Stimulated activated CD8-positive, alpha-beta memory T cell treated with anti-CD3 and anti-CD28 coated beads, Interleukin-7, amount 100 ng/mL, for 24 hours (primary cell): ENCODE results near the gene IL1RAPL1.

Experiments used
- DNase-seq: peaks from one replicate; pipeline ENCODE4 v3.0.0-alpha.2; 2020; ENCODE audit warnings: low read depth

IL1RAPL1 gene

DNA sequence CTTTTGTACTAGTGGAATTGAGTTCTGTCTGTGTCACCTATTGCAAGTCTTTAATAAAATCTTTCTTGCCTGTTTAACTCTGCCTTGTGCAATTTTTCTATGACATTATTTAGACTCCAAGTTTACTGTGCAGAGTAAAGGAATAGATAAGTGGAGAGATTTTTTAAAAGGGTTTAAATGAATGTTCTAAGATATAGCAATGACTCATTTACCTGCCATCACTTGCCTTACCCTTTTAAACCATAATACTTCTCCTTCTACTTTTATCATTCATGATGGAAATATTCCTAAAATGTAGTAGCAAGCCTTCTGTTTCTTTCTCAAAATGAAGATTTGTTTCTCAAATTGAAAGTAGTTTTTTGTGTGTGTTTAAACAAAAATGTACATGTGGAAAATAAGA, 845.3 kb downstream of the IL1RAPL1 start:
- DNase-seq, result no peak

DNA sequence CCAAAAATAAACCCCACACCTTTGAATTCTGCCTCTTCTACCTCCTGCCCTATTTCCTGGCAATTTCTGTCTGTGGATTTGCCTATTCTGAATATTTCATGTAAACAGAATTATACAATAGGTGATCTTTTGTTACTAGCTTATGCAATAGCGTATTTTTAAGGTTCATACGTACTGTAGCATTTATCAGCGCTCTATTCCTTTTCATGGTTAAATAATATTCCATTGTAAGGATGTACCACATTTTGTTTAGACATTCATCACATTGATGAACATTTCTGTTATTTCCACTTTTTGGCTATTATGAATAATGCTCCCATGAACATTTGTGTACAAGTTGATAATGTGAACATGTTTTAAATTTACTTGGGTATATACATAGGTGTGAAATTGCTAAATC, 847.7 kb downstream of the IL1RAPL1 start:
- no peak for DNase-seq

DNA sequence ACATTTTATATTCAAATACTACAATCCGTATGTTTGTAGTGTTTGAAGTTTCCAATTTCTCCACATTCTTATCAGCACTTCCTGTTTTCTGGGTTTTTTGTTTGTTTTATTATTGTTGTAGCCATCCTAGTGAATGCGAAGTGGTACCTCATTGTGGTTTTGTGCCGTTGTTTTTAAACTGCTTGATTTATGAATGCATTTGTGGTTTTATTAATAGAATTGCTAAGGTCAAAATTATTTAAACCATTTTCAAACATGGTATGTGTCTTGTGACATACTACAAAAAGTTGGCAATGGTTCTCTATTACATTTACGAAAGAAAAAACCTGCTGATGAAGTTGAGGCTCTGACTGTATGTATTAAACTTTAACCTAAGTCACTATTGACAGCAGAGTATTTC, 848.1 kb downstream of the IL1RAPL1 start:
- DNase-seq, result no peak

DNA sequence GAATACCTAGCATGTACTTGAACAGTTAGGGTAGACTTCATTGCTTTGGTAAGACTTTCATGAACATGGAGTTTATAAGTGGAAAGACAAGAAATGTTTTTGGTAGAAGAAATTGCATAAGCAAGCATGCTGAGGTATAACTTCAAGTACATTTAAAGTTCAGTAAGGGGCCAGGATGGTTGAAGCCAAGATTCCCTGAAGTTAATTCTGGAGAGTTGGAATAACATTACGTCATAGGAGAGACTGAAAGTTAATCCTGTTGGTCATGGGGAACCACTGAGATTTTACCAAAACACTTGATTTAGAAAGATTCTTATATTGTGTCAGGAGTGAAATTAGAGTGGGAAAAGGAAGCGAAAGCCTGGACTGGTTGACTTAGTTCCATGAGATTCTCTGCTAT, 860.6 kb downstream of the IL1RAPL1 start:
- no peak for DNase-seq

DNA sequence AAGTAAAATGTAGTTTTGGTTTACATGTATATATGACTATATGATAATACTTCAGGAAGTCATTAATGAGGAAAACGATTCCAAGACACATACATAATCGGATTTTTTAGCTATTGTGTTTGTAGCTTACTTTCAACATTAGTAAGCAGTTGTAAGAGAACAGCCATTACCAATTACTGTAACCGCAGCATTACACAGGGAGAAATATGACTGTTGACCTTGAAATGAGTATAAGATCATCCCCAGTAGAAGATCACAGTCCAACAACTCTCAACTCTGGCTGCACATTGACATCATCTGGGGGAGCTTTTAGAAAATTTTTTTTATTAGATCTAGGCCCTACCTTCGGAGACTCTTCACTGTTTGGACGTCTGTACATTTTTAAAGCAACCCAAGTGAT, 866.1 kb downstream of the IL1RAPL1 start:
- DNase-seq, result no peak

DNA sequence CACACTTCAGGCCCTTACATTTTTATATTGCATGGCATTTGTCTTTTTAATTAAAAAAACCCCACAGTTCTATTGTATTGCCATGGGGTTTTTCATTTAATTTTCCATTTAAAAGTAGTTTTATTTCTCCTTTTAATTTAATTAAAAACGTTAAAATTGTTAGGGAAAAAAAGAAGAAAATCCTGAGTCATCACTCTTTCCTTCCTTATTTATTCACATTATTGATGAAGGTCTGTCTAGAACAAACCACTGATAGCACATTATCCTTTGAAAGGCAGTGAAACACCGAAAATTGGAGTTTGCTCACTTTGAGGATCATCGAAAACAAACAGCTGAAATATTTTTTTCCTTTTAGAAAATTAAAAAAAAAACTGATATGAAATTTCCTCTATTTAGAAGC, 868.5 kb downstream of the IL1RAPL1 start:
- DNase-seq, result no peak

DNA sequence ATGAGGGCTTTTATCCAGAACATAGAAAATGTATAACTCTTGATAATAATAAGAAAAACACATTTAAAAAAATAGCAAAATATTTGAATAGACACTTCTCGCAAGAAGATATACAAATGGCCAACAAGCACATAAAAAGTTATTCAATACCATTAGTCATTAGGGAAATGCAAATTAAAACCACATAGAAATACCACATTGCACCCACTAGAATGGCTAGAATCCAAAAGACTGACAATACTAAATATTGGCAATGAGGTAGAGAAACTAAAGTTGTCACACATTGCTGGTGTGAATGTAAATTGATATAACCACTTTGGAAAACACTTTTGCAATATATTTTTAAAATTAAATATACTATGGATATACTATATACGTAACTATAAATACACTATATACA, 873.8 kb downstream of the IL1RAPL1 start:
- no peak for DNase-seq

DNA sequence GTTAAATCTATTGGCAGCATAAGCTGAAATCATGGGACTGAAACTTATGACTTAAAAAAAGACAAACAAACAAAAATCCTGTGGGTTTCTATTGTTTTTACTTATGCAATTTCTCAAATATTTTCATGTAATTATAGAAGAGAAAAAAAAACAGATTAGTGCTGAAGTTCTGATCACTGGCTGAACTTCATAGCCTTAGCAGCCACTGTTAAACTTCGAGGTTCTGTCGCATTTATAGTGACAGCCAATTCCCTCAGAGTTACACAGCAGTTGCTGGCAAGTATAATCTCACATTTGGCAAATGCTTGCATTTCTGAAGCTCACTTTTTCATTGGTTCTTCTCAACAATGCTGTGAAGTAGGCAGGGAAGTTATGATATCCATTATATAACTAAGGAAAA, 879.2 kb downstream of the IL1RAPL1 start:
- DNase-seq, result no peak

DNA sequence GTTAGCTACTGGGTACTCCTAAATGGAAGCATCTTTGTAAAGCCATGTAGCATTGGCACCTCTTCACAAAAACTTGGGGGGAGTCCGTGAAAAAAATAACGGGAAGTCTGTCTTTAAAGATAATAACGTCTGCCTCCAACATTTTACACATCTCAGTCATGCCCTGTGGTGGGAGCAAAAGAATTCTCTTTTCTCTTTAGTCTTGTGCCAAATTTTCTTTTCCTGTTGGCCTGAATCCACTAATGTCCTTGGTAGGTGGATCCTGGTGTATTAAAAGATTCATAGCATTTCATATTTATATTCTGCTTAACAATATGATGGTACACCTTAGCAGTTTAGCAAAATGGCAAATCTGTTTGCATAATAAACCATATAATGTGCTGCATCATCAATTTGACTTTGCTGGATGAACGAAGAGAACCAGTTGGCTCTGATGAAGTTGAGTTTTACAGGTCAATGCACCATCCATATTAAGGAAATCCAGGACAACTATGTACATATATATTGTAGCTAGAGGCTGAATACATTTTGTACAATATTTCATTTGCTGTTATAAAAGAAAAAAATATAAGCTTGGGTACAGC, 881.8 kb downstream of the IL1RAPL1 start:
- no peak for DNase-seq

DNA sequence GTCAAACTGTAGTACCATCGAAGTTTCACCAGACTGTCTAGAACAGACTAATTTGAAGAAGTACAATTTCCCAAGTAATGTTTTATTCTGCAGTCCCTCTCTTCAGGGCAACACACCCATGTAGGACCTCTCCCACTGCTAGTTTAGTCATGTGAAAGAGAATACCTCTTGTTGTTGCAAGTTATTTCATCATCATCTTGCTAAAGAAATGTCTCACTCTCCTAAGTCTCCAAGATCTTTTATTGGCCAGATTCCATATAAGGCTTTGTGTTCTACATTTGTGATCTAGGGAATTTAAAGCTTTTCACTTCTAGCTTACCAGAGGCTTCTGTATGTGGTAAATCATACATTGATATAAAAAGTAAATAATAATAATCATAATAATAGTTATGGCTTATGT, 882.8 kb downstream of the IL1RAPL1 start:
- no peak for DNase-seq

DNA sequence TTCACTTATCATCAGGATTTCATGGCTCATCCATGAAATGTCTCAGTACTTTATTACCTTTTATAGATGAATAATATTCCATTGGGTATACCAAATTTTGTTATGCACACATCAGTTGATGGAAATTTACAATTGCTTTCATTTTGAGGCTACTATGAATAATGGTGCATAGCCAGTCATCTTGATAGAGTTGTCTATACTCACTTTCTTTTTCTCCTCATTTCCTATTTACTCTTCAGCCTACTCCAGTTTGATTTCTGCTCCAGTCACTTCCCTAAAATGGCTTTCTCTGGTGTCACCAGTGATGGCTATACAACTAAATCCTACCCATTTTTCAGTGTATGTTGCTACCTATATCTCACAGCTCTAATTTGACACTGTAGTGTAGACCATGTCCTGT, 884.6 kb downstream of the IL1RAPL1 start:
- DNase-seq, result no peak

DNA sequence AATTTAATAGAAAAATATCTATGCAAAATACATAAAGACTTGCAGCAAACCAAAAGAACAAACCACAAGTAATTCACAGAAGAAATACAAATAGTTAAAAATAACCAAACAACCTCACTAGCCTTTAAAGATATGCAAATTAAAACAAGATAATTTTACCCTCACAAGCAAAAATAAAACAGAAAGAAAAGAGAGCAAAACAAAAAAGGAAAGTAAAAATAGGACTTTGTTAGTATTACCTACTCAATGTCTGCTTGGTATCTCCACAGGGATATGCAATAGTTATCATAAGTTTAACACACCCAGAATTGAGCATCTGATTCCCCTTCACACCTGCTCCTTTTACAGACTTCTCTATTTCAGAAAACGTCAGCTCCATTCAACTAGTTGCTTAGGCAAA, 890.6 kb downstream of the IL1RAPL1 start:
- DNase-seq, result no peak

DNA sequence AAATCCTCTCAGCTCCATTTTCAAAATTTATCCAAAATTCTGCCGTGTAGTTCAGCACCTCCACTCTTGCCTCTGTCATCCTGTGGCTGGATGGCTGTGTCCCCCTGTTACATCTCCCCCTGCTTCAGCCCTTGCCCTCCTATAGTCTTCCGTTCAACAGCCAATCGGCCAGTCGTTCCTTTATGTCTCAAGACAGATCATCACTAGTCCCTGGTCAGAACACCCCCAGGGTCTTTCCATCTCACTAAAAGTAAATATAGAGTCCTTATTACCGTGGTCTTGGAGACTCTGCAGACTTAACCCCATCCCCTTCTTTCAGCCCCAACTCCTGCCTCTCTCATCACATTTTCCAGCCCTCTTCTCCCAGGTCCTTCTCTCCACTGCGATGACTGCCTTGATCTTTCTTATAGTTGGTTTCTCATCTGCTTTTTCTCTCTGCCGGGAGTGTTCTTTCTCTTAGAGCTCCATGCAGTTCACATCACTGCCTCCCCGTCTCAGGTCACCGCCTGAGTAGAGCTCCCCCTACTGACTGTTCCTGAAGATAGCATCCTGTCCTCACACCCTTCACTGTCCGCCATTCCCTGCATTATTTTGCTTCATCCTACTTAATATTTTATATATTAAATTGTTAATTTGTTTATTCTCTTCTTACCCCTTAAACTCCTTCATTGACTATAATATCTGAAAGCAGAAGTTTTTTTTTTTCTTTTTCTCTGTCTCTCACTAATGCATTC, 891.3 kb downstream of the IL1RAPL1 start:
- no peak for DNase-seq

DNA sequence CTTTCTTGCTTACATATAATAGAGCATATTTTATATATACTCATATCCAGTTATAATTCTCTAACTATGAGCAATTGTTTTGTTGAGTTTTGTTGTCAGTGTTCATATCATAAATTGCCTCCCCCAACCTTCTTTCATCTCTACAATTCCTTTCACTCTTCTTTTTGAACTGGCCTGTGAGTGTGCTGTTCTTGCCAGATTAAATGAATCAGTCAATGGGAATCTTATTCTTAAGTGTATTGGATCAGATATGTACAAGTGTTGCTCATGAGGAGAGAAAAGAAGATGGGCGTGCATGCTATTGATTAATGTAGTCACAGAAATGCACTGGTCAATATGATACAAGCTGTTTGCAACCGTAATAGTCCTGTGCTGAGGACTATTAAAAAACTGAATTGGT, 900.0 kb downstream of the IL1RAPL1 start:
- DNase-seq, result no peak

DNA sequence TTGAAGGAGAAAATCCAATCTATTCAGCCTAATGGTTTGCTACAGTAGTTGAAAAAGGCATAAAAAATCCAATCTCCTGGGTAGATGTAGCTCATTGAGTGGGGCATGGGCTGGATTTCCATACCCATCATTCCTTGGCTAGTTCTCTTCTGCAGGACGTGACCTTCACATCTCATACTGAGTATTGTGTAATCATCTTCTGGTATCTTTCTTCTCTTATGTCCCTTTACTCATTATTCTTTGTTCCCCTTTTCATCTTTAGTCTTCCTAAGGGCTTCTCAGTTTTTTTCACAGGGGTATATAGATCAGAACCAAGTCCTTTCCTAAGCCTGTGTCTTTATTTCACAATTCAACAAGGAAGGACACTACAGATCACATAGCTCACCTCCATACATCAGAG, 900.5 kb downstream of the IL1RAPL1 start:
- no peak for DNase-seq

DNA sequence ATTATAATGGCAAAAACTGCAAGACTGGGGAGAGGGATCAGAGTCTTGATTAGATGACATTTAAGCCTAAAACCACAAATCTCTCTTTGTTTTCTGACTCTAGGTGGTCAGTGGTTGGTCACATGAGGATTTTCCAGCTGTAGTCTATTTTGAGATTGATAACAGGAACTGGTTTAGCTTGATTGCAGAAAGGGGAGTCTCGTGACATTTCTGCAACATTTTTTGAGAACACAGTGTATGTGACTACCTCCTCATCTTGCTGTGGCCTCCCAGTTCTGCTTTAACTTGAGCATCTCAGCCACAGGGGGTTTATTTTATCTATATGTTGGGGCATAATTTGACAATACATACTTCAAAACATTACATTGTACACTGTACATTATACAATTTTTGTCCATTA, 901.7 kb downstream of the IL1RAPL1 start:
- no peak for DNase-seq

DNA sequence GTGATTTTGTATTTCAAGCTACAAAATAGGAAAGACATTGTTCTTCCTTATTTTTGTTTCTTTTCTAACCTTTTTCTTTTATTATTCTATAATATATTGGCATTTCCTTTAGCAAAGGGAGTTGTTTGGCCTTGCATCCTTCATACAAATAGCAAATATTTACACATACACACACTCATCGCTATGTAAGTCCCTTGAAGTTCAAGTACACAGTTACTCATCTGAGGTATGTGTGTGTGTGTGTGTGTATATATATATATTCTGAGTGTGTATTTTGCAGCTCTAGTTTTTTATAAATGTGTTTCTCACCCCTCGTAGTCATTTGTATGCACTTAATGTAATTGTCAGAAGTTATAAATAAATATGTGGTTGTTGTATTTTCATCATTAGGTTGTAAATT, 903.4 kb downstream of the IL1RAPL1 start:
- DNase-seq, result no peak

DNA sequence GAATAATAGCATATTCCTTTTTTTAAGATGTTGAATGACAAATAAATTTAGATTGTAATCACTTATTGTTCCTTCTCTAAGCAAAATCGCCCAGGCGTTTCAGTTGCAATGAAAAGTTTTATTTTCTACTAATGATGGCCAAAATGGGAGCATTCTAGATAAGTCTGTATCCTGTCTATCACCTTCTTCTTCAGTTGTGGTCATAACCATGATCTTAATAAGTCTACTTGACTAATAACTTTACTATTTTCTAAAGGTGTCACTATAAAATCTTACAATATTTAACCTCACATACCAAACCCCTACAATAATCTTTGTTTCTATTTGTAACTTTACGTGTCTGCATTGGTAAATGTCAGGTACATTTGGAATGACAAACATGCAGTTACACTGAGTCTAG, 904.4 kb downstream of the IL1RAPL1 start:
- DNase-seq, result no peak

DNA sequence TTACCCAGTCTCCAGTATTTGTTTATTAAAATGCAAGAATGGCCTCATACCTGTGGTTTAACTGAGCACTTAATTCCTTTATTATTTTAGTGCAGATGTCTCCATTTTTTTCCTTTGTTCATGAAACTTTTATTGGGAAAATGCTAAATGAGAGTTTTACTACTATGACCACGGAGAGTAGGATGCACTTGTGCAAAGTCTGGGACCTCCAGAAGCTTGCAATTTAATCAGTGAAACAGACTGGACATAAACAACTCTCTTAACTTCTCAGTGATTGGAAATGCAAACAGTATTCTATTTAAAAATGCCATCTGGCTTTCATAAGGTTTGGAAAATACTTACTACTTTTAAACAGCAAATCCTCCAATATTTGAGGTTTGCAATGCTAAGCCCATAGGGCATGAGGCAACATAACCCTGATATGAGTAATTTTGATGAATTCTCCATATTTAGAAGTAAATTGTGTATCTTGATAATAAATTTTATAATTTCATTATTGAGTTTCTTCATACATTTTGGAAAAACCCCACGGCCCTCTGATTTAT, 909.5 kb downstream of the IL1RAPL1 start:
- DNase-seq, result no peak

DNA sequence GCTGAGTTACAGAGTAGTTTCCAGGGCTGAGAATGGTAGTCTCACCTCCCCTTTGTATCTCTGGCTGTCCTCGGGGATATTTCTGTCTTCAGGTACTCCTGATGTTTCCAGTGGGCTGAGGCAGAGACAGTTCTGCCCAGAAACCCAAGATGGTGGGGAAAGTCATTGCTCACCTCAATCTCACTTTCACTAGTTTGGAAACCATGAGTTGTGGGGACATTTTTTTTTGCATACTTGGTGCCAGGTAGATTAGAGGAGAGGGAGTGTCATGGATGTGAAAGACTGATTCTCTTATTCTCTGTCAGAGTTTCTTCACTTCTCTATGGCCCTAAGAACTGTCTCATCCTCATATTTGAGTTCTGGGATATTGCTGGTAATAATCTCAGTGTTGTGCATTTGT, 919.5 kb downstream of the IL1RAPL1 start:
- no peak for DNase-seq

DNA sequence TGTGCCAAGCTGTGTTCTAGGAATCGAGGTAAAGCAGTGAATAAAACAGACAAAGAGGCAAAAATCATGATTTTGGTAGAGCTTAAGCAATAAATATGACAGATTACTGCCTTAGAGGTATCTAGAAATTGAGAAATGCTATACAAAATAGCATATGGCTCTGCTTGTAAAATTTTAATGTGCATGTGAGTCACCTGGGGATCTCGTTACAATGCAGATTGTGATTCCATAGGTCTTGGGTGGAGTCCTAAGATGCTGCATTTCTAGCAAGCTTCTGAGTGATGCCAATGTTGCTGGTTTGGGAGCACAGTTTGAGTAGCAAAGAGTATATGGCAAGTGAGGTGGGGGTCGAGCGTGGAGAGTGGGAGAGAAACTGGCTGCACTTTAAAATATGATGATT, 930.9 kb downstream of the IL1RAPL1 start:
- DNase-seq, result no peak

DNA sequence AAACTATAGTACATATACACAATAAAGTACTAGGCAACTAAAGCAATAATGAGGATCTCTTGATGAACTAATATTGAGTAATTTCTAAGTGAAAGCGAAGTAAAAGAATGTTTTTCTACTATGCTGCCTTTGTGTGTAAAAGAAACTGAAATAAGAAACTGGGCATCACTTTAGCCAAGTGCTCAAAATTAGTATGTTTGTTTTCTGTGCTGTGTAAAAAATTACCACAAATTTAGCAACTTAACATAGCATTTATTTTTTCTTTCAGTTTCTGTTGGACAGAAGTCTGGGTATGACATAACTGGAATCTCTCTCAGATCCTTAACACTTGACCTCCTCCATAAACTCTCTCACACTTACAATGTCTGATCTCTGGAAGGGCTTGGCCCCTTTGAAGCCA, 941.0 kb downstream of the IL1RAPL1 start:
- no peak for DNase-seq

DNA sequence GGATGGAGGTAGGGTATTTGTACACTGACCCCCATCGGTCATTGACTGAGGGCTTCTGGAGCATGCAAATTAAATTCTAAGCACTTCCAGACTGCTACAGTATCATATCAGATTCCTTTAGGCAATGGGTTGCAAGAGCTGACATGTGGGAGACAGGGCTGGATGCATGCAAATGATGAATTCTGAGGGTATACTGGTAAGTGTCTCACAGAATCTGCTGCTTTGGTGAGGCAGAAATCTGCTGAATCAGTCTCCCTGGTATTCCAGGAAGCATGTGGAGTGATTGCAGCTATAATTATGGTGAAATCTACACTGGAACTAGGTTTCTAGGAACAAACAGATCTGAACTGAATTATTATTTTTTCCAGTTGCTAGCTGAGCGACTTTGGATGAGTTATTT, 943.3 kb downstream of the IL1RAPL1 start:
- DNase-seq, result no peak

DNA sequence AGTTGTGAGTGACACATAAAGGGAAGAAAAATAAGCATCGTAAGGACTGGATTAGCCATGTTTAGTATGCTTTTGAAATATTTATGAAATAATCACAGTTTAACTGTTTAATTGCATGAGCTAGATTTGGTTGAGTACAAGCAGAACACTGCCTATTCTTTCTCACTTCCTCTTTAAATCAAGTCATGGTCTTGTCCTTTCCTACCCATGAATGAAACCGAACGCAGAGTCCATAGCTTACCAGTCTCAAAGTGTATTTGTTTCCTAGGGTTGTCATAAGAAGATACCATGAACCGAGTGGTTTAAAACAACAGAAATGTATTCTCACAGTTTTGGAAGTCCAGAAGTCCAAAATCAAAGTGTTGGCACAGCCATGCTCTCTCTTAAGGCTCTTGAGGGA, 944.1 kb downstream of the IL1RAPL1 start:
- no peak for DNase-seq
